HG03196 (cell line): ENCODE data around the gene DNAH2.

Source experiments
- ATAC-seq: cut with Tn5 transposase; IDR thresholded peaks from one replicate; pipeline ENCODE4 v1.9.1; 2021; ENCODE audit not compliant: unreplicated experiment

DNAH2 gene

DNA sequence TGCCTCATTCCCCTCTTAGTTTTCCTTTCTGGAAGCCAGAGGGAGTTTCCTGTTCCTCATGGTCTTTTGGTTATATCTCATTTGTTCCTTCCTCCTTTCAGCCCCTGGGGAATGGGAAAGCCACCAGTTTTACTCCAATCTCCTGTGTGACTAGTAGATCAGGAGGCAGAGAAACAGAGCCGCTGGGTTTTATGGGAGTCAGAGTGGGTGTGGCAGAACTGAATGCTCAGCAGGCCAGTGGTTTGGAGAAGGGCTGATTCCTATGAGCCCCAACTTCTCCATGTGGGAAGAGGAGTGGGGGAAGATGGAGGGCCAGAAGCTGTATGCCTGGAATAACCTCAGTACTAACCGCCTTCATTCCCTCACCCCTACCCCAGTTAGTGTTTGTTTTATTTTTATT is 4.1 kb downstream of the DNAH2 start:
- ATAC-seq, result no peak

DNA sequence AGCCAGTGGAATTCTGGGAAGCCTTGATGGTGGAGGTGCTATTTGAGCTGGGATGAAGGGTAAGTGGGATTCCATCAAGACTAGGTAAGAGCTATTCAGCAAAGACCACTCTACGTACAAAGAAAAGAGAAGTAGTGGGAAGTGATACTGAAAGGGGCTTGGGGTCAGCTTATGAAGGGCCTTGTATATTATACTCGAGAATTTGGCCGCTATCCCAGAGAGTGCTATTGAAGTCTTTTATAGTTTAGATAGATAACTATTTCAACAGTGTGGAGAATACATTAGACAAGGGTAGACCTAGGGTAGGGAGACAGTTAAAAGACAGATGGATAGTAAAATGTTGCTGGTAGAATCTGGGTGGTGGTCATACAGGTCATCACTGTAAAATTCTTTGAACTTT is 10.3 kb downstream of the DNAH2 start:
- no peak for ATAC-seq

DNA sequence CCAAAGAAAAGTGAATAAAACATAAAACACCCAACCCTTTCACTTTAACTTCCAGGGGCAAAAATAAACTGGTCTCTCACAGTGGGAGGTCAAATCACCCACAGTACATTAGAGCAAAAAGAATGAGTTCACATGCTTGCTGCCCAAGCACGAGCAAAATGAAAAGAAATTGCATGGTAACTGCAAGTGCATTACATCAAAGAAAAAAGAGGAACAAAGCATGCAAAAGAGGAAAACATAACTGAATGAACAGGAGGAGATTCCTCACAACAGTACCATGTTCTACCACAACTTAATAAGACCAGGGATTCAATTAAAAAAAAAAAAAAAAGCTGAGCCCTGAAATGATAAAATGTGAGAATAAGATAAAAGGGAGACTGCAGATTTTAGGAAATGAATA is 12.3 kb downstream of the DNAH2 start:
- ATAC-seq, result no peak

DNA sequence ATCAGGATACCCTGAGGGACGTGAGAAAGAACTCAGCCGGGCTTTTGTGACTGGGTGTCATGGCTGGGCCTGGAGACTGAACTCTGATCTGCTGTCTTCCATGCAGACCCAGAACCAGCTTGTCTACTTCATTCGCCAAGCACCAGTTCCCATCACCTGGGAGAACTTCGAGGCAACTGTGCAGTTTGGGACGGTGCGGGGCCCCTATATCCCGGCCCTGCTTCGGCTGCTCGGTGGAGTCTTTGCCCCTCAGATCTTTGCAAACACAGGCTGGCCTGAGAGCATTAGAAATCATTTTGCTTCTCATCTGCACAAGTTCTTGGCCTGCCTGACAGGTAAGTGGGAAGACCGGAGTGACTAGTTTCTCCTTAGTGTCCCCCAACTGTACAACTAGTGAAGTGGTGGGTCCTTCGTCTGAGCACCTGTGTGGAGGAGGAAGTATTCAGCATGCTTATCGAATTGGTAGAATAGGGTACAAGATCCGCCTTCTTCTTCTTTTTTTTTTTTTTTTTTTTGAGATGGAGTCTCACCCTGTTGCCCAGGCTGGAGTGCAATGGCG is 15.5 kb downstream of the DNAH2 start:
- ATAC-seq, result no peak

DNA sequence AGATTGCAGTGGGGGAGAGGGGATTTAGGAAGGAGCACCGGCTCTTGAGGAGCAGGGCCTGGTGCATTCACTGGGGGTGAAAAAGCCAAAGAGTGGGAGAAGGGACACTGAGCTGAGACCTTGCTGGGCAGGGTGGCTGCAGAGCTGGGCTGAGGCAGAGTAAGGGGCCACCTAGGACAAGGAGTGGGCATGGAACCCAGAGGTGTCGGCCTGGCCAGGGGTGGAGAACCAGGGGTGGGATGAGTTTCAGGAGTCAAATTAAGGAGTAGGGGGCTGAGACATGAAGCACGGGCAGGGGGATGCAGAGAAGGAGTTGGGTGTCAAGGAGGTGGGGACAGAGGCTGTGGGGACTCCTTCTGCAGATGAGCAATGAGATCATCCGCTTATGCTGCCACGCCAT is 20.1 kb downstream of the DNAH2 start:
- ATAC-seq, result no peak

DNA sequence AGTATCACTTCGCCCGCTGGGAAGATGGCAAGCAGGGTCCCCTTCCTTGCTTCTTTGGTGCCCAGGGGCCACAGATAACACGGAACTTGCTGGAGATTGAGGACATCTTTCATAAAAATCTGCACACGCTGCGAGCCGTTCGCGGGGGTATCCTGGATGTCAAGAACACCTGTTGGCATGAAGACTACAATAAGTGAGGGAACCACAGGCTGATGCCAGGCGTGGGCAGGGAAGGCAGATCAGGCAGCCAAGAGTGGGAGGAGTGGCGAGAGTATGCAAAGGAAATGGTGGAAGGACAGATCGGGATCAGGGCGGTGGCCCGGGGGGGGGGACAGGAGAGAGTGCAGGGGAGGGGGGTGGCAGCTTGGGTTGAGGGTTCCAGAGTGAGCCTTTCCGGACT is 22.2 kb downstream of the DNAH2 start:
- no peak for ATAC-seq

DNA sequence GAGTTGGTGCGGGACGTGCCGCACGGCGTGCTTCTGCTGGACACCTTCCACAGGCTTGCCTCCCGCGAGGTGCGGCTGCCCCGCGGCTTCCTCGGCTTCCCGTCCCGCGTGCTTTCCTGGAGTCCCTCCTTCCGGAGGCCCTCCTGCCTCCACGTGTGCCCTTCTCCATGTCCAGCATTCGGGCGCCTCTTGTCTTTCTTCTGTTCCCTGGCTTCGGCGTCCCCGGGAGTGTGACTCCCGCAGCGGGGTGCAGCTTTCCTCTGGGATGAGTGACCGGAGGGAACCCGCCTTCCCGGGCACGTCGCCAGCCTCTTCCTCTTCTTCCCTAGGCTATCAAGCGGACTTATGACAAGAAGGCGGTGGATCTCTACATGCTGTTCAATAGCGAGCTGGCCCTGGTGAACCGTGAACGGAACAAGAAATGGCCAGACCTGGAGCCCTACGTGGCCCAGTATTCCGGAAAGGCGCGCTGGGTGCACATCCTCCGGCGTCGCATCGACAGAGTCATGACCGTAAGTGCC is 23.0 kb downstream of the DNAH2 start:
- ATAC-seq, result no peak

DNA sequence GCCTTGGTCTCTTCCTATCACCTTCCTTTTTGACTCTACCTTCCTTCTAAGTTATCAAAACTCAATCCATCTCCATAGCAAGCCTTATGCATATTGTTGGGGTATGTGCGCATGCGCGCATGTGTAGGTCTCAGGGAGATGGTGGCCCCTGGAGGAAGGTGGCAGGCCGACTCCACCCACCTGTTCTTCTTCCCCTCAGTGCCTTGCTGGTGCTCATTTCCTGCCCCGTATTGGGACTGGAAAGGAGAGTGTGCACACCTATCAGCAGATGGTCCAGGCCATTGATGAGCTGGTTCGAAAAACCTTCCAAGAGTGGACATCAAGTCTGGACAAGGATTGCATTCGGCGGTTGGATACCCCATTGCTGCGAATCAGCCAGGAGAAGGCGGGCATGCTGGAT is 25.2 kb downstream of the DNAH2 start:
- ATAC-seq, result no peak

DNA sequence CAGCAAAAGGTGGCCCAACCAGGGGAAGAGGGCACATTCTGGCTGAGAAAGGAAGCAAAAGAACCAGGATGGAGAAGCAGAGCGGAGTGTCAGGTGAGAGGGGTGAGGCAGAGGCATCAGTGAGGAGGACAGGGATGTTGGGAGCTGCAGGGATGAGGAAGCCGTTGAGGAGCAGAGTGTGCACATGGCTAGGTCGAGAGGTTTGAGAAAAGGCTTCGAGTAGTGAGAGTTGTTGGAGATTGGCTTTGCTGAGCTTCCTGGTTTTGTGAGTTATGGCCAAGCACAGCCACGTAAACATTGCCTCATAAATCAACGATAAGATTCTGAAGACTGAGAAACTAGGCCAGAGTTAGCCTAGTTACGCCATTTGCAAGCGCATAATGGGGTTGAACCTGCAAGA is 26.9 kb downstream of the DNAH2 start:
- ATAC-seq, result no peak

DNA sequence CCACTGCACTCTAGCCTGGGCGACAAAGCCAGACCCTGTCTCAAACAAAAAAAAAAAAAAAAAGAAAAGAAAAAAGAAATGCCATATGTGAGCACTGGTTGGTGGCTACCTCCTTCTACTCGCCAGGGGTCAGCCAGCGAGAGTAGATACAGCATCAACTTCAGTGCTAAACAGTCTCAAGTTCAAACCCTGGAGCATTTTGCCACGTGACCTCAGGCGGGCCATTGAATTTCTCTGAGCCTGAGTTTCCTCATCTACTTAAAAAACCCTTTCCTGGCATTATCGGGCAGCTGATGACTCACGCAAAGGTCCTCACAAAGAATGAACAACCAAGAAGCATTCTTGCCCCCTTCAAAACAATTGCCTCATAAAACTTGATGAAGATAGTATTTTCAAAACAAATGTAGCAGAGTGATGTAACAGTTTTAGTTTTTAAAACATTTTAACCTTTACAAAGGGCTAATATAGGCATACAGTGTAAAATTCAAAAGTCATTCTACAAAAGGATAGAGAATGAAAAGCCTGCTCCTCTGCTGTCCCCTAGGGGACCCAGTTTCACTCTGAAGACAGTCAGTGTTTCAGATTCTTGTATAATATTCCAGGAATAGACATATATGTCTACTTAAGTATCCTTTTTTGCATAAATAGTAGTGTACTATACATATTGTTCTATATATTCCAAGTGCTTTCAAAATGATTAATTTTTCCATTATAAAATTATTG is 28.4 kb downstream of the DNAH2 start:
- ATAC-seq, result no peak

DNA sequence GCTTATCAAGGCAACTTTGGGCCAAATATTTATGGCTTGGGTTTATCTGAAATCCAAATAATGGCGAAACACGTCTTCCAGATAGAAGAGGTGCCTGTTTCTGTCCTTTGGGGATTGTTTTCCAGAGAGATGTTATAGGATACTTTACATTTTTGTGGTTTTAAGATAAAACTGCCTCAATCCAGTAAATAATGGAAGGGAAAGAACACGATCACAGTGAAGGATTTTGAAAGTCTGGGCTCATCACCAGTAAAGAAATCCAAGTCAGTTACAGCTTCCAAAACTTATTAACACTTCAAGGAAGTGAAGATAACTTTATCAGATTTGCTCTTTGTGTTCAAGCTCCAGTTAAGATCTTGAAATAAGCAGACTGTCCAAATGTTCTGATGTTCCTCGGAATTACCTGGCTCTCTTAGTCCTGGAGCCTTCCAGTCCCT is 30.1 kb downstream of the DNAH2 start:
- no peak for ATAC-seq

DNA sequence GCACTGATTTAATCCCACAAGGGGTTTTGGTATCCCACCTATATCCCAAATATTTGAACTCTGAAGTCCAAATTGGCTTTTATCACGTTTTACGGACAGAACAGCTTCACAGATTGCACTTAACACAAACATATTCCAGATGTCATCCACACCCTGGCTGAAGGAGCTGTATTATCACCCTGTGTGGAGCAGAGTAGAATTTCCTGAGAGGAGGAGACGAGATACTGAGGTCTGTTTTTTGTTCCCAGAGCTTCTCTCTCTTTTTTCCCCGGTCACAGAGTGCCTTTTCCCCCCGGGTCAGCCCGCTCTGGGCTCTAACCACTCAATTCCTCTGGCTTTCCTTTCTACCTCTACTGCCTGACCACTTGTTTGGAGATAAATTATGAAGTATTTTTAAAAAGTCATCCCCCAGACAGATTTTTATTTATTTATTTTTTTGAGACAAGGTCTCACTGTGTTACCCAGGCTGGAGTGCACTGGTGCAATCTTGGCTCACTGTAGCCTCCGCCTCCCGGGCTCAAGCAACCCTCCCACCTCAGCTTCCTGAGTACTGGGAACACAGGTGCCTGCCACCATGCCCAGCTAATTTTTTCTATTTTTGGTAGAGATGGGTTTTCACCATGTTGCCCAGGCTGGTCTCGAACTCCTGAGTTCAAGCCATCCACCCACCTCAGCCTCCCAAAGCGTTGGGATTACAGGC is 30.7 kb downstream of the DNAH2 start:
- no peak for ATAC-seq

DNA sequence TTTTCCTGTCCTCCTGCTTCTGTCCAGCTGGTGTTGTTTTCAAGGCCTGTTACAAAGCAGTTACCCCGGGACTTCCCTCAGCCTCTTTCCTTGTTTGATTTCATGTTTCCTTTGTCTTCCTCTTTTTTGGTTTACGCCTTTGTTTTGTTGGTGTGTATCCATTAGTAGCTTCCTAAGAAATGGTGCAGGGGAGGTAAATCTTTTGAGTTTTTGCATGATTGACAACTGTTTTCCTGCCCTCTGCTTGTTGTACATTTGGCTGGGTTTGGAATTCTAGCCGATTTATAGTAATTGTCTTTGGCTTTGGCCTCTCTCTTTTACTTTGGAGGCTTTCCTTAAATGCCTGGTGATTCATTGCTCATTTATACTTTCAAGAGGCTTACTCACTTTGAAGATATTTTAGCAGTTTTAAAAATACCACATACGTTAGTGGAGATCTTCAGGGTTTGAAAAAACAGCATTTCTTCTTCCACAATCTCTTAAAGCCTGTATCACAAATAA is 32.8 kb downstream of the DNAH2 start:
- ATAC-seq, result no peak

DNA sequence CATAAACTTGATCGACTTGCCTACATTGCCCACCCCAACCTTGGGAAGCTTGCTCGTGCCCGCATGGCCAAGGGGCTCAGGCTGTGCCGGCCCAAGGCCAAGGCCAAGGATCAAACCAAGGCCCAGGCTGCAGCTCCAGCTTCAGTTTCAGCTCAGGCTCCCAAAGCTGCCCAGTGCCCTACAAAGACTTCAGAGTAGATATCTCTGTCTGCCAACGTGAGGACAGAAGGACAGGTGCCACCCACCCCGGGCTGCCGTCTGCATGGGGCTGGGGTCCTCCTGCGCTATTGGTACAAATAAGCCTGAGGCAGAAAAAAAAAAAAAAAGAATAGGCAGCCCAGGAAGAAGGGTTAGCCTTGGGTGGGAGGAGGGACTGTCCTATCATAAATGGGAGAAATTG is 37.1 kb downstream of the DNAH2 start:
- no peak for ATAC-seq

DNA sequence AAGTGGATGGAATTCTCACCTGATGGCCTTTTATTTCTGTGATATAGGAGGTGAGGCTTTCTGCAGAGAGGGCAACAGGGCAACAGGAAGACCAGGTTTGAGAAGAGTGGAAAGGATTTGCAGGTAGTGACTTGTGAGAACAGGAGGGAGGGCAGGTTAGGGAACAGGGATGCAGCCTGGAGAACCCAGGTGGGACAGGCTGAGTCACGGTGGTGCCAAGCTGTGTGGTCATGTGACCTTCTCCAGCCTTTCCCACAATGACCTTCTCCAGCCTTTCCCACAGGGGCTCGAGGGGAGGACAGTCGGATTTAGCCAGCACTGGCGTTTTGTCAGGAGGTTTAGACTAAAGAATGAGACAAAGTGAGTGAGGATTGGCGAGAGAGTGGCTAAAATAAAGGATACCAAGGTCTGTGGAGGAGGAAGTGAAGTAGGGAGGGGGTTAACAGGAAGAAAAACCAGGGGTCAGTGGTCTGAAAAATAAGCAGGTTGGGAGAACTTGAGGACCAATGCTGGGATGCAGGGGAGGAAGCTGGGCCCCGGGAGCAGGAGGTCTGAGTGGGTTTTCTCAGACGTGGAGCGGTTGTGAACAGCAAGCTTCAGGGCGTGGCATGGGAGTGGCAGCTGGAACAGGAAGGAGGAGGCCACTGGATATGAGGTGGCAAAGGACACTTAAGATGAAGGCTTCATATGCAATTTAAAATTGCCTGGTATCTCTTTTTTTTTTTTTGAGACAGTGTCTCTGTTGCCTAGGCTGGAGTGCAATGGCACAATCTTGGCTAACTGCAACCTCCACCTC is 37.7 kb downstream of the DNAH2 start:
- ATAC-seq, result no peak

DNA sequence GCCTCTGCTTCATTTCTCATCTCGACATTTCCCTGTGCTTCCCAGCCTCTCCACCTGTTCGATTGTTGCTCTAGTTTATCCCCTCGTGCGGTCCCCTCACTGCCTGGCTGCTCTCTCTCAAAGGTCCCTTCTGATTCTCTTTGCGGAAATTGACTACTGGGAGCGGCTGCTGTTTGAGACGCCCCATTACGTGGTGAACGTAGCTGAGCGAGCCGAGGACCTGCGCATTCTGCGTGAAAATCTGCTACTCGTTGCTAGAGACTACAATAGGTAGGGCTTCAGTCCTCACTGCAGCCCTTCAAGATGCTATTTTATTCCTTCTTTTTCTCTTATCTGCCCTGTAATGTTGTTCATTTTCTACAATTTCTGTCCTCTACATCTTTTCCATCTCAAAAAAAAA is 39.4 kb downstream of the DNAH2 start:
- no peak for ATAC-seq

DNA sequence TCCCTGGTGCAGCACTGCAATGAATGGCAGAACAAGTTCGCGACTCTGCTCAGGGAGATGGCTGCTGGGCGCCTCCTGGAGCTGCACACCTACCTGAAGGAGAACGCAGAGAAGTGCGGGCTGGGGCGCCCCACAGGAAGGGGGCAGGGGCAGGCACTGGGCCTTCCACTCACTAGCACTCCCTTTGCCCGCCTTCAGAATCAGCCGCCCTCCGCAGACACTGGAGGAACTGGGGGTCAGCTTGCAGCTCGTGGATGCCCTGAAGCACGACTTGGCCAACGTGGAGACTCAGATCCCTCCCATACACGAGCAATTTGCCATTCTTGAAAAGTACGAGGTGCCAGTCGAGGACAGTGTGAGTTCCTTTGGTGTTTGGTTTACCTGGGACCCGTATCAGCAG is 46.4 kb downstream of the DNAH2 start:
- ATAC-seq, result no peak

DNA sequence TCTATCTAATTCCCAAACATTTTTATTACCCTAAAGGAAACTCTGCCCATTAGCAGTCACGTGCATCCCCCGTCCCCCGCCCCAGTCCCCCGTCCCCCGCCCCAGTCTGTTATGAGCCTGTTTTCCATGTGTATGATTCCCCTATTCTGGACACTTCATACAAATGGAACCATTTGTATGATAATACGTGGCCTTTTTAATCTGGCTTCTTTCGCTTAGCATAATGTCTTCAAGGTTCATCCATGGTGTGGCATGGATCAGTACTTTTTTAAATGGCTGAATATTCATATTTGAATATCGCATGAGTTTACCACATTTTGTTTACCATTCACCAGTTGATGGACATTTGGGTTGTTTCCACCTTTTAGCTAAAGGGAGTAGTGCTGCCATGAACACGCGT is 49.5 kb downstream of the DNAH2 start:
- ATAC-seq, result no peak

DNA sequence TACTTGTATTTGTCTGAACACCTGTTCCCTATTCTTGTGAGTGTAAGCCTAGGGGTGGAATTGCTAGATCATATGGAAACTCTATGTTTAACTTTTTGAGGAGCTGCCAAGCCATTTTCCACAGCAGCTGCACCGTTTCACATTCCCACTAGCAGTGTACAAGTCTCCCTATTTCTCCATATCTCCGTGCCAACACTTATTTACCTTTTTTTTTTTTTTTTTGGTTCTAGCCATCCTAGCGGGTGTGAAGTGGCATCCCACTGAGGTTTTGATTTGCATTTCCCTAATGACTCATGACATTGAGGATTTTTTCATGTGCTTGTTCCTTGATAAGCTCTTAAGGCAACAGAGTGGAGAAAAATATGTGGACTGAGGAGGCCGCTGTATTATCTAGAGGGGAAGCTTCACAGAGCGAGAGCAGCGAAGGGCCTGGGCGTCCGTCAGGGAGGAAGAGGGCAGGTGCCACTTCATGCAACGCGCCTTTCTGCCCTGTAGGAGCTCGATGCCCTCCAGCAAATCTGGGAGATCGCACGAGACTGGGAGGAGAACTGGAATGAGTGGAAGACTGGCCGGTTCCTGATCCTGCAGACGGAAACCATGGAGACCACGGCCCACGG is 50.0 kb downstream of the DNAH2 start:
- no peak for ATAC-seq

DNA sequence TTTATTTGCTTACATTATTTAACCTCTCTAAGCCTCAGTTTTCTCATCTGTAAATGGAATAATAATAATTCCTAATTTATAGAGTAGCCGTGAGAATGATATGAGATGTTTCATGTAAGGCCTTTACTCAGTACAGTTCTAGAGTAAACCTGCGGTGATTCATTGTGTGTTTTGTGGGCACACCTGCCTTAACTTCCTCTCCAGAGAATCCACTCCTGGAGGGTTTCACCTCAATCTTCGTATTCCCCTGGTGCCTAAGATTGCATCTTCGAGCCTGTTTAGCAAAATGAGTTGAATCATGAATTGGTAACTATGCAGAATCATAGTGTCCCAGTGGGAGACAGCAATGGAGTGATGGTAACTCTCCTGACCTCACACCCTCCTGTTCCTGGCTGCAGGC is 52.3 kb downstream of the DNAH2 start:
- ATAC-seq, result no peak

DNA sequence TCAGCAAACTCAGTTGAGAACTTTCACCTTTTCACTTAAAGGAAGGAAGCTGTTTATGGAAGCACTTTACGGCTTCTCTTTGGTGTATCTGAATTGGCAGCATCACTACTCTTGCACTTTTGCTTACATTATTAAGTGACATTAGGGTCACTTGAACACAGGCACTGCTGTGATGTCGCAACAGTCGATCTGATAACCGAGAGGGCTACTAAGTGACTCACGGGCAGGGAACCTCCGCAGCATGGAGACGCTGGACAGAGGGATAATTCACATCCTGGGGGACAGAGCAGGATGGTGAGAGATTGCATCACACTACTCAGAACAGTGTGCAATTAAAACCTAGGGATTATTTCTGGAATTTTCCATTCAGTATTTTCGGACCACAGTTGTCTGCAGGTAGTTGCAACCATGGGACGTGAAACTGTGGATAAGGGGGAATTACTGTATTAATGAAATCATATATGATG is 56.5 kb downstream of the DNAH2 start:
- ATAC-seq, result no peak
